Fibroblast of lung (primary cell): ENCODE measurements around the gene TRMT2A.

Experiments
- EZH2 ChIP-seq: IDR thresholded peaks from 2 replicates; pipeline ENCODE4 v1.5.1; 2012; ENCODE audit warnings: low read length, control low read depth, mild to moderate bottlenecking; ENCODE audit errors: missing control alignments
- TF ChIP-seq, protein P1 (sequence below), 2 donors: IDR thresholded peaks in 1 of 2; conservative IDR thresholded peaks in 1 of 2; 1 replicate in 1 of 2; 2 replicates in 1 of 2; pipeline ENCODE4 v1.5.1; 2011 to 2012; ENCODE audit warnings: low read length in 2 of 2, control low read depth in 1 of 2, inconsistent platforms in 1 of 2, low read depth in 1 of 2, mild to moderate bottlenecking in 1 of 2

DNA sequence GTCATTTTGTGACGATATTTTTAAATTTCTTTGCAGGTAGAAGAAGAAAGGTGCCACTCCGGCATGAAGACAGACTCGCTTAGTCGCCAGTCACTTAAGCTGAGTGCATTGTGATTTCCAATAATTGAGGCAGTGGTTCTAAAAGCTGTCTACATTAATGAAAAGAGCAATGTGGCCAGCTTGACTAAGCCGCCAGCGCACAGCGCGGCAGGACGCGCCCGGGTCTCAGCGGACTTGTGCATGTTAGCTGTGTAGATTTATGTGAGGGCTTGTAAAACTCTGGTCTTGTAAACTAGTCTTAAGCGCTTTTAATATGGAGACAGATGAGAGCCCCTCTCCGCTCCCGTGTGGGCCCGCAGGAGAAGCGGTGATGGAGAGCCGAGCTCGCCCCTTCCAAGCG is 31.4 kb downstream of the TRMT2A start:
- TF ChIP-seq, protein P1, sequence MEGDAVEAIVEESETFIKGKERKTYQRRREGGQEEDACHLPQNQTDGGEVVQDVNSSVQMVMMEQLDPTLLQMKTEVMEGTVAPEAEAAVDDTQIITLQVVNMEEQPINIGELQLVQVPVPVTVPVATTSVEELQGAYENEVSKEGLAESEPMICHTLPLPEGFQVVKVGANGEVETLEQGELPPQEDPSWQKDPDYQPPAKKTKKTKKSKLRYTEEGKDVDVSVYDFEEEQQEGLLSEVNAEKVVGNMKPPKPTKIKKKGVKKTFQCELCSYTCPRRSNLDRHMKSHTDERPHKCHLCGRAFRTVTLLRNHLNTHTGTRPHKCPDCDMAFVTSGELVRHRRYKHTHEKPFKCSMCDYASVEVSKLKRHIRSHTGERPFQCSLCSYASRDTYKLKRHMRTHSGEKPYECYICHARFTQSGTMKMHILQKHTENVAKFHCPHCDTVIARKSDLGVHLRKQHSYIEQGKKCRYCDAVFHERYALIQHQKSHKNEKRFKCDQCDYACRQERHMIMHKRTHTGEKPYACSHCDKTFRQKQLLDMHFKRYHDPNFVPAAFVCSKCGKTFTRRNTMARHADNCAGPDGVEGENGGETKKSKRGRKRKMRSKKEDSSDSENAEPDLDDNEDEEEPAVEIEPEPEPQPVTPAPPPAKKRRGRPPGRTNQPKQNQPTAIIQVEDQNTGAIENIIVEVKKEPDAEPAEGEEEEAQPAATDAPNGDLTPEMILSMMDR (conservative IDR thresholded peaks at IDR 0.05 in 1 of 2, IDR thresholded peaks at IDR 0.05 in 1 of 2; ENCODE audit: low read depth in 1 of 2, low read length in 2 of 2), result no peak
- TF ChIP-seq EZH2, result no peak
